IMR-90 (cell line): Measurements from ENCODE around the gene TNFRSF1B. TPM values are rescaled to one million over a fixed set of nuclear protein-coding genes. Genes with fewer than 3 reads are reported as not detected.

ENCODE experiments used
- ATAC-seq: fragments of 200-7000 bp; cut with Tn5 transposase; 2 replicates; pipeline ENCODE4 v1.9.1; 2020; ENCODE audit warnings: low read depth, mild to moderate bottlenecking, moderate library complexity
- BruUV-seq: library from RNA; stranded (reverse); fragments of 400-500 nt; replicated peaks from 2 replicates; lab custom pipeline; 2021; lab: Mats Ljungman, UMichigan
- CTCF ChIA-PET: fragments of 300-600 bp; formaldehyde crosslinking; extraction: SDS; loops from one replicate; lab custom pipeline; 2021; ENCODE audit warnings: antibody characterized with exemption; lab: Yijun Ruan, JAX
- POLR2A ChIA-PET: fragments of 300-600 bp; sonication (Branson Sonifier 250); formaldehyde crosslinking; loops from one replicate; lab custom pipeline; 2022; ENCODE audit warnings: antibody characterized with exemption; ENCODE audit not compliant: unreplicated experiment; lab: Charles Lee
- DNase-seq: peaks from one replicate; pipeline ENCODE4 v3.0.0; 2013
- H2AFZ ChIP-seq: replicated peaks from 2 replicates; pipeline ENCODE3; 2013; ENCODE audit warnings: low read length, mild to moderate bottlenecking; ENCODE audit not compliant: poor library complexity
- H2AK5ac ChIP-seq: 2 replicates; pipeline ENCODE4 v1.6.1; 2013; ENCODE audit warnings: low read depth, low read length, inconsistent platforms
- H2AK9ac ChIP-seq: replicated peaks from 2 replicates; pipeline ENCODE3; 2013; ENCODE audit warnings: mild to moderate bottlenecking, low read depth, low read length, moderate library complexity; ENCODE audit not compliant: poor library complexity
- H2BK120ac ChIP-seq: 2 replicates; pipeline ENCODE4 v1.6.1; 2013; ENCODE audit warnings: low read depth, low read length, inconsistent platforms
- H2BK15ac ChIP-seq: 3 replicates; pipeline ENCODE4 v1.6.1; 2013; ENCODE audit warnings: low read depth, low read length, inconsistent platforms
- H2BK20ac ChIP-seq: 2 replicates; pipeline ENCODE4 v1.6.1; 2013; ENCODE audit warnings: low read depth, mild to moderate bottlenecking, inconsistent platforms, low read length, moderate library complexity
- H2BK5ac ChIP-seq: 2 replicates; pipeline ENCODE4 v1.6.1; 2013; ENCODE audit warnings: mild to moderate bottlenecking, low read depth, low read length, inconsistent platforms; ENCODE audit not compliant: poor library complexity, severe bottlenecking
- H3K14ac ChIP-seq: replicated peaks from 2 replicates; pipeline ENCODE4 v1.6.1; 2013; ENCODE audit warnings: low read depth, low read length, inconsistent platforms
- H3K18ac ChIP-seq: 2 replicates; pipeline ENCODE4 v1.6.1; 2013; ENCODE audit warnings: low read depth, low read length, control low read depth
- H3K23ac ChIP-seq: 2 replicates; pipeline ENCODE4 v1.6.1; 2013; ENCODE audit warnings: low read depth, low read length, inconsistent platforms
- H3K27ac ChIP-seq: 2 replicates; pipeline ENCODE4 v1.5.1; 2013; ENCODE audit warnings: mild to moderate bottlenecking, control low read depth, low read length; ENCODE audit not compliant: insufficient read depth
- H3K27me3 ChIP-seq: 2 replicates; pipeline ENCODE4 v1.6.1; 2013; ENCODE audit warnings: low read length; ENCODE audit not compliant: control insufficient read depth, insufficient read depth
- H3K36me3 ChIP-seq: 2 replicates; pipeline ENCODE4 v1.6.1; 2013; ENCODE audit warnings: low read length, mixed read lengths; ENCODE audit not compliant: control insufficient read depth, insufficient read depth
- H3K4ac ChIP-seq: 2 replicates; pipeline ENCODE4 v1.6.1; 2013; ENCODE audit warnings: low read depth, low read length, inconsistent platforms
- H3K4me1 ChIP-seq: 2 replicates; pipeline ENCODE4 v1.6.1; 2013; ENCODE audit warnings: low read length, mixed read lengths; ENCODE audit not compliant: control insufficient read depth, insufficient read depth
- H3K4me2 ChIP-seq: 2 replicates; pipeline ENCODE4 v1.6.1; 2013; ENCODE audit warnings: low read depth, mild to moderate bottlenecking, control low read depth, low read length, moderate library complexity
- H3K4me3 ChIP-seq: 2 replicates; pipeline ENCODE4 v1.5.1; 2013; ENCODE audit warnings: low read depth, mild to moderate bottlenecking, control low read depth, low read length, moderate library complexity; ENCODE audit not compliant: insufficient read depth
- H3K56ac ChIP-seq: 2 replicates; pipeline ENCODE4 v1.6.1; 2013; ENCODE audit warnings: low read length, inconsistent platforms; ENCODE audit not compliant: insufficient read depth; ENCODE audit errors: extremely low read depth
- H3K79me1 ChIP-seq, 2 experiments: 2 replicates each; pipeline ENCODE4 v1.6.1; 2013; ENCODE audit warnings: low read length in 2 of 2, inconsistent platforms in 1 of 2, low read depth in 1 of 2
- H3K9ac ChIP-seq: 2 replicates; pipeline ENCODE4 v1.6.1; 2013; ENCODE audit warnings: low read depth, low read length, control low read depth
- H3K9me1 ChIP-seq: 2 replicates; pipeline ENCODE4 v1.6.1; 2013; ENCODE audit warnings: low read length, inconsistent platforms; ENCODE audit not compliant: insufficient read depth
- H3K9me3 ChIP-seq: 2 replicates; pipeline ENCODE4 v1.6.1; 2013; ENCODE audit warnings: low read length; ENCODE audit not compliant: control insufficient read depth, insufficient read depth
- H4K20me1 ChIP-seq: 2 replicates; pipeline ENCODE4 v1.6.1; 2013; ENCODE audit warnings: low read length, inconsistent platforms; ENCODE audit not compliant: insufficient read depth
- H4K5ac ChIP-seq: 2 replicates; pipeline ENCODE4 v1.6.1; 2013; ENCODE audit warnings: mild to moderate bottlenecking, low read depth, low read length, control low read depth
- H4K8ac ChIP-seq, 2 experiments: 2 replicates each; pipeline ENCODE4 v1.6.1; 2013; ENCODE audit warnings: low read depth in 2 of 2, low read length in 2 of 2, control low read depth in 1 of 2, inconsistent platforms in 1 of 2
- H4K91ac ChIP-seq: 2 replicates; pipeline ENCODE4 v1.6.1; 2013; ENCODE audit warnings: low read depth, low read length, inconsistent platforms; ENCODE audit not compliant: insufficient read depth
- CHD1 ChIP-seq: IDR thresholded peaks from 2 replicates; pipeline ENCODE4 v1.6.1; 2012; ENCODE audit warnings: low read depth, low read length, improper control_type of control experiment
- MAFK ChIP-seq: IDR thresholded peaks from 2 replicates; pipeline ENCODE4 v1.6.1; 2012; ENCODE audit warnings: low read depth, low read length, improper control_type of control experiment
- RAD21 ChIP-seq: IDR thresholded peaks from 2 replicates; pipeline ENCODE4 v1.6.1; 2012; ENCODE audit warnings: low read length, improper control_type of control experiment
- RCOR1 ChIP-seq: IDR thresholded peaks from 2 replicates; pipeline ENCODE4 v1.6.1; 2012; ENCODE audit warnings: mild to moderate bottlenecking, low read length, improper control_type of control experiment; ENCODE audit not compliant: insufficient replicate concordance
- WGBS, 2 experiments: methylation state at CpG; one replicate each; pipeline versions ENCODE4 v1.1.5 to v1.1.7; 2013; ENCODE audit warnings: missing lambda C conversion rate in 2 of 2; ENCODE audit not compliant: insufficient read length in 1 of 2; ENCODE audit errors: extremely low coverage in 2 of 2; 5-methylcytosine and 5-hydroxymethylcytosine counted together
- dilution Hi-C: fragments of 300-500 bp; cut with HindIII; formaldehyde crosslinking; loops from one replicate; pipeline ENCODE4 v1.14.3; 2018; ENCODE audit warnings: low sequenced_read_pairs; ENCODE audit not compliant: unreplicated experiment
- in situ Hi-C: fragments of 300-500 bp; cut with MboI; formaldehyde crosslinking; loops from 3 replicates; pipeline ENCODE4 v1.14.3; 2019; ENCODE audit warnings: low sequenced_read_pairs, inconsistent platforms, mixed read lengths
- intact Hi-C: fragments of 100-400 bp; cut with micrococcal nuclease; formaldehyde crosslinking; loops from 2 replicates; pipeline ENCODE4 v1.10.0; 2022
- polyA plus RNA-seq, 3 experiments: library from polyadenylated mRNA; depleted of rRNA; stranded (reverse); fragments of >200 nt; gene quantifications; 2 replicates each; pipeline ENCODE4 v1.2.3, GENCODE V29; 2012; ENCODE audit warnings: low replicate concordance in 1 of 3
- total RNA-seq: library from RNA; depleted of rRNA; stranded (reverse); fragments of >200 nt; gene quantifications from 2 replicates; pipeline ENCODE4 v1.2.3, GENCODE V29; 2012
- TF ChIP-seq, protein P1 (sequence below): fragments of 150-350 bp; IDR thresholded peaks from 2 replicates; pipeline ENCODE4 v1.6.1; 2017; ENCODE audit warnings: mild to moderate bottlenecking, antibody characterized with exemption, low read length, low read depth
- TF ChIP-seq, protein P2 (sequence below): fragments of 150-350 bp; IDR thresholded peaks from 2 replicates; pipeline ENCODE4 v1.6.1; 2016; ENCODE audit warnings: low read depth, mild to moderate bottlenecking, low read length, moderate library complexity, borderline replicate concordance

Gene TNFRSF1B
- total and polyA plus RNA-seq, 2 of the 4 experiments (the other 2 are of a cell fraction) = 4.3 to 8.9 TPM

GRCh38 chr1:12183095-12183794 lies 16.5 kb downstream of the TNFRSF1B start:
- WGBS, 2 experiments = no CpG with 5 or more reads among the region's 7 CpGs
- intact Hi-C loops = no loop called here
- Histone ChIP-seq H3K4me2 (no peak overlapping the region), H3K23ac (no peak overlapping the region), H3K4me3 (no peak overlapping the region), H3K36me3 (no peaks in the 10 kb centered on the region), H2AFZ (no peak overlapping the region), H2BK120ac (peak overlapping the region; percentile 57), H4K8ac (peak overlapping the region in 1 of 2 experiments; percentile 95; a peak in 1 of 4 replicates), H4K5ac (no peak overlapping the region), H3K27ac (no peak overlapping the region), H4K91ac (peak overlapping the region; percentile 38; the same call in 1 of the 2 replicates), H3K4ac (no peak overlapping the region), H2AK9ac (no peak overlapping the region), H3K9ac (no peak overlapping the region), H3K9me3 (no peaks in the 10 kb centered on the region), H3K56ac (no peak overlapping the region), H3K9me1 (peaks cover 7% of the 10 kb centered on the region), H2AK5ac (peak overlapping the region; percentile 85), H3K79me1 (peaks cover 0 to 11% of the 10 kb centered on the region in 2 experiments; a peak in 3 of 4 replicates), H3K4me1 (peaks cover 43% of the 10 kb centered on the region), H2BK5ac (no peak overlapping the region), H3K18ac (no peak overlapping the region; the same call in 1 of the 2 replicates), H3K27me3 (no peaks in the 10 kb centered on the region), H2BK15ac (peak overlapping the region; percentile 6; the same call in 1 of the 3 replicates), H4K20me1 (no peaks in the 10 kb centered on the region), H2BK20ac (no peak overlapping the region; the same call in 1 of the 2 replicates), H3K14ac (no peak overlapping the region)
- in situ Hi-C loops = no loop called here
- ATAC-seq (no peak), DNase-seq (no peak)
- BruUV-seq = no TSS peak
- TF ChIP-seq CHD1 (no peak), RAD21 (no peak), RCOR1 (no peak), MAFK (no peak)
- TF ChIP-seq, protein P1, sequence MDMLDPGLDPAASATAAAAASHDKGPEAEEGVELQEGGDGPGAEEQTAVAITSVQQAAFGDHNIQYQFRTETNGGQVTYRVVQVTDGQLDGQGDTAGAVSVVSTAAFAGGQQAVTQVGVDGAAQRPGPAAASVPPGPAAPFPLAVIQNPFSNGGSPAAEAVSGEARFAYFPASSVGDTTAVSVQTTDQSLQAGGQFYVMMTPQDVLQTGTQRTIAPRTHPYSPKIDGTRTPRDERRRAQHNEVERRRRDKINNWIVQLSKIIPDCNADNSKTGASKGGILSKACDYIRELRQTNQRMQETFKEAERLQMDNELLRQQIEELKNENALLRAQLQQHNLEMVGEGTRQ = no peak
- TF ChIP-seq, protein P2, sequence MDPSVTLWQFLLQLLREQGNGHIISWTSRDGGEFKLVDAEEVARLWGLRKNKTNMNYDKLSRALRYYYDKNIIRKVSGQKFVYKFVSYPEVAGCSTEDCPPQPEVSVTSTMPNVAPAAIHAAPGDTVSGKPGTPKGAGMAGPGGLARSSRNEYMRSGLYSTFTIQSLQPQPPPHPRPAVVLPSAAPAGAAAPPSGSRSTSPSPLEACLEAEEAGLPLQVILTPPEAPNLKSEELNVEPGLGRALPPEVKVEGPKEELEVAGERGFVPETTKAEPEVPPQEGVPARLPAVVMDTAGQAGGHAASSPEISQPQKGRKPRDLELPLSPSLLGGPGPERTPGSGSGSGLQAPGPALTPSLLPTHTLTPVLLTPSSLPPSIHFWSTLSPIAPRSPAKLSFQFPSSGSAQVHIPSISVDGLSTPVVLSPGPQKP = no peak
- ChIA-PET CTCF (interaction anchor here (0.9 to 2.3 kb wide), 2 partner anchors 32 to 58 kb away, joined by 6 to 9 read pairs; no protein-coding TSS in a partner anchor), POLR2A (no interaction called here)
- dilution Hi-C loops = no loop called here
